AG04449 (cell line): ENCODE measurements around the gene CSTPP1.

Source experiments
- CTCF ChIA-PET: fragments of 350-600 bp; formaldehyde crosslinking; extraction: SDS; loops from one replicate; lab custom pipeline; 2021; ENCODE audit warnings: antibody characterized with exemption; lab: Yijun Ruan, JAX
- POLR2A ChIA-PET: fragments of 400-600, 350-600 bp; formaldehyde crosslinking; extraction: SDS; loops from one replicate; lab custom pipeline; 2020; ENCODE audit warnings: antibody characterized with exemption, inconsistent platforms; lab: Yijun Ruan, JAX
- DNase-seq: peaks from one replicate; pipeline ENCODE4 v3.0.0-alpha.2; 2010; ENCODE audit warnings: low read depth, low spot score
- H3K4me3 ChIP-seq: 2 replicates; pipeline ENCODE4 v1.5.1; 2011; ENCODE audit warnings: low read depth, mild to moderate bottlenecking, control low read depth, low read length
- TF ChIP-seq, protein P1 (sequence below): IDR thresholded peaks from one replicate; pipeline ENCODE4 v1.5.1; 2011; ENCODE audit warnings: mild to moderate bottlenecking, moderate library complexity, low read length, control low read depth, inconsistent platforms; ENCODE audit not compliant: insufficient read depth; ENCODE audit errors: missing control alignments

CSTPP1 gene

DNA sequence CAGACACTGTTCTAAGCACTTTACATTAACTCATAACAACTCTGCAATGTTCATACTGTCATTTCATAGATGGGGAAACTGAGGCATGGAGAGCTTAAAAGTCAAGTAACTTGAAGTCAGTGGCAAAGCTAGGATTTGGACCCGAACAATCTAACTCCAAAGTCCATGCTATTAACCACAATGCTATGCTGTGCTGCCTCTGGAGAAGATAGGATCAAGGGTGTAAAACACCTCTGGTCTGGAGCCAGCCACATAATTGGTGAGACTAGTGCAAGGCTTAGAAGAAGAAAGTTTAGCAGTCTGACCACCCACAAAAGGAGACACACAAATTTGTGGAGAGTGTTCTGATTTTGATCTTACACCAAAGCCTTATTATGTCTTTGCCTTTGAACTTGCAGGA, 196.4 kb downstream of the CSTPP1 start:
- H3K4me3 ChIP-seq: no peak overlapping the region
- DNase-seq: no peak
- ChIA-PET POLR2A (no interaction called here), CTCF (interaction anchor here (1.0 to 2.2 kb wide), 4 partner anchors 10 to 20 kb away, joined by 4 to 8 read pairs (median 5); no protein-coding TSS in a partner anchor)
- TF ChIP-seq, protein P1, sequence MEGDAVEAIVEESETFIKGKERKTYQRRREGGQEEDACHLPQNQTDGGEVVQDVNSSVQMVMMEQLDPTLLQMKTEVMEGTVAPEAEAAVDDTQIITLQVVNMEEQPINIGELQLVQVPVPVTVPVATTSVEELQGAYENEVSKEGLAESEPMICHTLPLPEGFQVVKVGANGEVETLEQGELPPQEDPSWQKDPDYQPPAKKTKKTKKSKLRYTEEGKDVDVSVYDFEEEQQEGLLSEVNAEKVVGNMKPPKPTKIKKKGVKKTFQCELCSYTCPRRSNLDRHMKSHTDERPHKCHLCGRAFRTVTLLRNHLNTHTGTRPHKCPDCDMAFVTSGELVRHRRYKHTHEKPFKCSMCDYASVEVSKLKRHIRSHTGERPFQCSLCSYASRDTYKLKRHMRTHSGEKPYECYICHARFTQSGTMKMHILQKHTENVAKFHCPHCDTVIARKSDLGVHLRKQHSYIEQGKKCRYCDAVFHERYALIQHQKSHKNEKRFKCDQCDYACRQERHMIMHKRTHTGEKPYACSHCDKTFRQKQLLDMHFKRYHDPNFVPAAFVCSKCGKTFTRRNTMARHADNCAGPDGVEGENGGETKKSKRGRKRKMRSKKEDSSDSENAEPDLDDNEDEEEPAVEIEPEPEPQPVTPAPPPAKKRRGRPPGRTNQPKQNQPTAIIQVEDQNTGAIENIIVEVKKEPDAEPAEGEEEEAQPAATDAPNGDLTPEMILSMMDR: no peak

DNA sequence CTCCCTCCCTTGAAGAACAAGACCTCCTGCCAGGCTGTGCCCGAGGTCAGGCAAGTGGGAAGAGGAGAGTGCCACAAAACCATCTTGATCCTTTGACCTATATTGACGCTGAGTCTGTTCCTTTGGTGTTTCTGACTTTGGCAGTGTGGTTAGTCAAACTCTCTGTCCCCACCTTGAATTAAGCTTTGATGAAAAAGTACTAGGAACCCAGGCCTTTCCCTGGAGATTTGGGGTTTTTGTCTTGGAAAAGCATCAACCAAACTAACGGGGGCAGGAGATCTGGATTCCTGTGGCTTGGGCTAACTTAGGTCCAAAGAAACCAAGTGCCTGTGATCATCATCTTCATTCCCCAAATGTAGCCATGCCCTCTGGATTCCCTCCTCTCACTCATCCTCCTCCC, 199.8 kb downstream of the CSTPP1 start:
- TF ChIP-seq, protein P1: no peak
- no peak for DNase-seq
- H3K4me3 ChIP-seq: no peak overlapping the region
- CTCF ChIA-PET: interaction anchor here (1.5 kb wide), 1 partner anchor 17 kb away, joined by 4 read pairs; no protein-coding TSS in a partner anchor
- POLR2A ChIA-PET: no interaction called here

DNA sequence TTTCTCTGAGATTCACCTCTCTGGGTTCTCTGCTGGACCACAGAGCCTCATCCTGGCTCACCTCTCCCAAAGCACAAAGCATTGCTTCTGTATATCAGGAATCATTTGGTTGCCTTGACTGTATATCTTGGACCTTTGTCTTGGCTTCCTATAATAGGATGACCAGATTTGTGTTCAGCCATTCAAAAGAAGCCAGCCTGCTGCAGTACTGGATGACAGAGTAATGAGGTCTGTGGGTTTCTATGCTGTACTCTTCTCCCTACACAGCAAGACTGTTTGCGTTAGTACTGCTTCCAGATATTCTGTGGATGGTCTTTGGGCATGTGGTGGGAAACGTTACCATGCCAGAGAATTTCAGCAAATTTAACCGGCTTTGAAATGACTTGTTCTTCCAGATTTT, 200.4 kb downstream of the CSTPP1 start:
- DNase-seq: no peak
- H3K4me3 ChIP-seq: no peak overlapping the region
- TF ChIP-seq, protein P1: no peak
- ChIA-PET POLR2A (no interaction called here), CTCF (interaction anchor here (1.1 to 1.5 kb wide), 2 partner anchors 10 to 16 kb away, joined by 4 read pairs; no protein-coding TSS in a partner anchor)

DNA sequence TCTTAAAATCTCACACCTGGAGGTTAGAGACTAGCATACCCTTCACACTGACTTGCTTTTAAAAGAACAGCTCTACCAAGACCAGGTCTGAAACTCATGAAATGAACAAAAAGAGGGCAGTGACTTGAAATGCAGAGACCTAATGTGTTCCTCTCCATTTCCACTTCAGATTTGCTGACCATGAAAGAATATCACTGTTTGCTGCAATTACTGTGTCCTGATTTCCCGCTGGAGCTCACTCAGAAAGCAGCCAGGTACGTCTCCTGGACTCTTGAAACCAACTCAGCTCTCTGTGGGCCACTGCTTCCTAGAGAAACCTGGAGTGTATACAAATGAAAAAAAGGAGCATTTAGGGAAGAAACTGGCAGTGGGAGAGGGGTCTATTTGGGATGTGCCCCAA, 200.9 kb downstream of the CSTPP1 start:
- TF ChIP-seq, protein P1: no peak
- no peak for DNase-seq
- no peak overlapping the region for H3K4me3 ChIP-seq
- CTCF ChIA-PET: interaction anchor here (1.1 to 1.5 kb wide), 2 partner anchors 10 to 16 kb away, joined by 4 read pairs; no protein-coding TSS in a partner anchor
- POLR2A ChIA-PET: no interaction called here

DNA sequence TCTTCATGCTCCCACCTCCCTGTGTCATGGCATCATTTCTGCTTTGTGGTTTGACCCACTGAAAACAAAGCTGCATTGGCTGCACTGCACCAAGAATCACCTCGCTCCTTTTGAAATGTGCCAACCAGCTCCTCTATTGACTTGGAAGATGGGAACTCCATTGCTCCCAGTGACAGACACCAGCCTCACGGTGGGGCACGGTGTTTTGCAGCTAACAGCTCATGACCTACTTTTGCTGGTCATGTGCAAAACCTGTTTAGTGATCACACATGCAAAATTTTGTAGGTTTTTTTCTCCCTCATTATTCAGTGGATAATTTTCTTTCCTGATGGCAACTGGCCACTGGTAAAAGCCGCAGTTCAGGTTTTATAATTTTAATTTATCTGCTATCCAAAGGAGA, 203.3 kb downstream of the CSTPP1 start:
- ChIA-PET CTCF (interaction anchor here (0.7 to 1.3 kb wide), 4 partner anchors 13 to 227 kb away, joined by 3 to 10 read pairs (median 4); no protein-coding TSS in a partner anchor), POLR2A (no interaction called here)
- TF ChIP-seq, protein P1: no peak
- DNase-seq: no peak
- H3K4me3 ChIP-seq: no peak overlapping the region

DNA sequence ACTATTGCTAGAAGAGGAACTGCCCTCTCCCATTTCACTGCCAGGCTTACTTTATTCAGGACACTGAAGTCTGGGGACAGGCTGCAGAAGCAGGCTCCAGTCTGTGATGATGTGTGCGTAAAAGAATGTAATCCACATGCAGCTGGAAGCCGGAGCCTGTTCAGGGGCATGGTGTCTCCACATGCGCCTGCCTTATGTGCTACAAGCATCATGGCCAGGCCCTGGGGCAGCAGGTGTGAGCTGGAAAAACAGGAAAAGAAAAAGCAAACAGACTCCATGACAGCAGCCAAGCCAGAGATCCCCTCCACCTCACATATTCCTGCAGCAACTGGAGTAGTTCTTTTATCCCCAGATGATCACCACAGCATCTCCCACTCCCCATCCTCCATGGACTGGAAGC, 206.8 kb downstream of the CSTPP1 start:
- no peak overlapping the region for H3K4me3 ChIP-seq
- DNase-seq: peak; percentile 47
- ChIA-PET POLR2A (interaction anchor here (0.5 kb wide), 1 partner anchor 141 kb away, joined by 4 read pairs; no protein-coding TSS in a partner anchor), CTCF (interaction anchor here (1.0 to 3.6 kb wide), 6 partner anchors 8 to 256 kb away, joined by 4 to 35 read pairs (median 5); no protein-coding TSS in a partner anchor)
- TF ChIP-seq, protein P1: no peak
